Fibroblast of skin of abdomen (primary cell): ENCODE measurements around the gene RBBP6.

Experiments
- DNase-seq: peaks from one replicate; pipeline ENCODE4 v3.0.0-alpha.2; 2013

RBBP6 gene

GRCh38 chr16:24524855-24525677 is 14.3 kb upstream of the RBBP6 start:
- DNase-seq = no peak

DNA sequence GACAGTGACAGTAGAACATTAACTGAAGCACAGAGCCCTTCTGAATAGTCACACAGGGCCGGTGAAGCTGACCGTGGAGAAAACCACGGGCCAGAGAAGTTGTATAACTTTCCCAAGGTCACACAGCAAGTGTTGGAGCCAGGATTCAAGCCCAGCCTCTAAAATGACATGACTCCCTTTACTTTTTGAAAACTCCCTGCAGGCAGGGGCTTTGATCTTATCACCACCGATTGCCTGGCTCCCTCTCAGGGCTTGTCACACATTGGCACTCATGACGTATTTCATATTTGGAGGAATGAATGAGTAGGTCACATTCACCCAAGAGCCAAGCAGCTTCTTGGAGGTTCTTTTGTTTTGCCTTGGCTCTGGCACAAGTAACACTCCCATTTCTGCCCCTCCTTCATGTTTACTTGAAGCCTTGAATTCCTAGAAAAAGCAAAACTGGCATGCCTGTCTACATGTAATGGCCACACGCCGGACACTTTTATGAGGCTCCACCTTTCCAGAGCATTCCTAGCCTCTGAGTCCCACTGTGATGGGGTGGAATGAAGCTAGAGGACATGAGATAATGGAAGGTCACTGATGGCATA is 13.3 kb upstream of the RBBP6 start:
- DNase-seq = no peak

GRCh38 chr16:24526701-24527495 is 12.5 kb upstream of the RBBP6 start:
- DNase-seq = no peak

DNA sequence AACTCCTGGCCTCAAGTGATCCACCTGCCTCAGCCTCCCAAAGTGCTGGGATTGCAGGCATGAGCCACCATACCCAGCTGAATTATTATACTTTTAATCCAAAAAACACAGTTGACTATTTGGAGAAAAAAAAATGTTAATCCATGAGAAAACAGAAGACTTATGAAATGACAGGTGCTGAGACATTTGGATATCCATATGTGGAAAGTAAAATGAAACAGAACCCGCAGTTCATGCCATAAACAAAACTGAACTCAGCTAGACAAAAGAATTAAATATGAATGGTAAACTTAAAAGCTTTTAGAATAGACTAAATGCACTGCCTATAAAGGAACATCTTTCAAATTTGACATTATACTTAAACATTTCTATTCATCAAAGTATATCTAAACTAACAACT is 8.2 kb upstream of the RBBP6 start:
- DNase-seq = no peak

GRCh38 chr16:24534620-24535019 is 4.7 kb upstream of the RBBP6 start:
- no peak for DNase-seq

DNA sequence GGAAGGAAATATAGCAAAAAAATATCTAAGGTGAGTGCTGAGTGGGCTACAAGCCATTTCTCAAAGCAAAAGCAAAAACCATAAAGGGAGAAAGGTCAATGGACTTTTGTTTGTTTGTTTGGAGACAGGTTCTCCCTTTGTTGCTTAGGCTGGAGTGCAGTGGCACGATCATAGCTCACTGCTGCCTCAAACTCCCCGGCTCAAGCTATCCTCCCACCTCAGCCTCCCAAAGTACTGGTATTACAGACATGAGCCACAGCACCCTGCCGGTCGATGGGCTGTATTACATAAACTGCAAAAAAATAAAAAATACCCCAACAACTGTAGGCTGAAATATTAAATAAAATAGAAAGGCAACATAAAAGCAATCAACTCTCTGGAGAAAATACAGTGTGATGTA is 3.5 kb upstream of the RBBP6 start:
- DNase-seq = no peak

GRCh38 chr16:24536671-24537070 is 2.7 kb upstream of the RBBP6 start:
- no peak for DNase-seq

DNA sequence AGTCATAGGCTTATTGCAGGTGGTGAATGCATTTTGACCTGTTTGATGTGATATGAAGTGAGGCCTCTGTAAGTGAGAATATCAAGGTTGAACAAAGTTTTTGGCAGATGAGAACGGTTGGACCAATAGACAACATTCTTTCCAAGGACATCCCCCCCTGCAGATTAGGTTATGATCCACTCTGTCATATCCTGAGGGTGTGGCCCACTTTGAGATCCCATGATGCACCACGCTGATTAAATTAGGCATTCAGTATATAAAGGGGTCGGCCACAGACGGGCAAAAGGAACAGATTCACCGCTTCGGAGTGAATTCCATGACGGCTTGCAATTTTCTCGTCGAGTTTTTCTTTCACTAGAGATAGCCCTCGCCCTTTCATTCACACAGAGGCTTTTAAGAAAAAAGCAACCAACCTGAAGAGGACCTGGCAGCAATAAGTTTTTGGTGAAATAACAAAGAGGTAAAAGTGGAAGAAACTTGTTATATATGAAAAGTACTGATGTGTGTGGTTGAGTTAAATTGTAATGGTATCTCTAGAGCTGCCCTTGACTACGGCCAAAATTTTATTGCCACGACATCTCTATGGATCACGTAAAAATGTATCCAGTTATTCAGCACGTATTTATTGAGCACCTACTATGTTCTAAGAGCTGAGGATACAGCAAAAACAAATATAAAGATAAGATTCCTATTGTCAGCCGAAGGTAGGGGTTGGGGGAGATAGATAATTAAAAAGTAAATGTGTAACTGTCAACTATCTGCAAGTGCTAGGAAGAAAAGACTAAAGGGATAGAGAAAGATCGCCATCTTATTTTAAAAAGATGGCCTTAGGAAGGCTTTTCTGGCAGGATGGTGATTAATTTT is 1.7 kb upstream of the RBBP6 start:
- DNase-seq = no peak

DNA sequence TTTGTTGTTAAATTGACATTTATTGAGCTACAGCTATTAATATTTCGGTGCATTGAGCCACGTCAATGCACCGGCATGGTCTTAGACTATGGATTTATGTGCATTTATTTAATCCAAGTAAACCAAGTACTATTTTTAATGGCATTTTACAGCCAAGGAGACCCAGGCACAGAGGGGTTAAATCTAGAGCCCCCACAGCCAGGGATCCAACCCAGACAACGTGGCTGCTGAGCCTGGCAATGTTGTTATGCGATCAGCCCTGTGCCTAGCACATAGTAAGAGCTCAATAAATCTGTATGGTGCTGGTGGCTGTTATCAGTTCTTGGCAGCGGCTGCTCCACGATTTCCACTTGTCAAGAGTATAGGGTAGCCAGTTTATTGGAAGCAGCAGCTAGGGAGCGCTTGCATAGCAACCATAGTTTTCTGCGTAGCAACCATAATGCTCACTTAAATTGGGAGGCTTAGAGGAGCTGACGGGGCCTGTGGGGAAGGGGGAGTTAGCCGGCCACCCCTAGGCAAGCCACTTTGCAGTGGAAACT is 541 bp upstream of the RBBP6 start:
- no peak for DNase-seq

DNA sequence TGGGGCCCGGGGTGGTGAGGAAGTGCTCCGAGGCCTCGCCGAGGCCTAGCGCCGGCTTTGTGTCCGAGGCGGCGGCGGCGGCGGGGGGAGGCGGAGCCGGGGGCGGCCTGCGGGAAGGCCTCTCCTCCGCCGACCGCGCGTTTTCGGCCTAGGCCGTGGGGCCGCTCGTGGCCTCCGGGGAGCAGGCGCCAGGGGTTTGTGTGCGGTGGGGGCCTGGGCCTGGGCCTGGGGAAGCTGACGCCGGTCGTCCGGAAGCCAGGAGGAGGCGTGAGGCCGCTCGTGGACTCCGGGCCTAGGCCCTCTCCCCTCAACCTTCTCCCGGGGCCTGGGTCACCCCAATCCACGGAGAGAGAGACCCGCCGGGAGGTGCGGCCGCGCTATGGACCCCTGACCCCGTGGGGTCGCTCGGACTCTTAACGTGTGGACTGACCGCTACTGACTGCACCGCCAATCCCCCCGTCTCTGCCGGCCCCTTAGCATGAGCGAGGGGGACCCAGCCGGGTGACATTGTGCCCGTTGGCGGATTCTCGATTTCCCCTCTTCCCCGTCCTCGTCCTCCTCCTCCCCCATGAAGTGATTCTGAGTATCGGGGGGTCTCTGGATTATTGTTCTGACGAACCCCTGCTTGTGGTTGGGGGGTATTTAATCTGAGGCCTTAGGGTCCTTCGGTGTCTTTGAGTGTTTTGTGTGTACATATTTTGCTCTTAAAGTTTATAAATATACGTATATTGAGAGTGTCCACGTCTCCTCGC is 660 bp downstream of the RBBP6 start:
- peak; percentile 44 for DNase-seq

GRCh38 chr16:24540602-24541210 is 1.3 kb downstream of the RBBP6 start:
- DNase-seq = no peak

DNA sequence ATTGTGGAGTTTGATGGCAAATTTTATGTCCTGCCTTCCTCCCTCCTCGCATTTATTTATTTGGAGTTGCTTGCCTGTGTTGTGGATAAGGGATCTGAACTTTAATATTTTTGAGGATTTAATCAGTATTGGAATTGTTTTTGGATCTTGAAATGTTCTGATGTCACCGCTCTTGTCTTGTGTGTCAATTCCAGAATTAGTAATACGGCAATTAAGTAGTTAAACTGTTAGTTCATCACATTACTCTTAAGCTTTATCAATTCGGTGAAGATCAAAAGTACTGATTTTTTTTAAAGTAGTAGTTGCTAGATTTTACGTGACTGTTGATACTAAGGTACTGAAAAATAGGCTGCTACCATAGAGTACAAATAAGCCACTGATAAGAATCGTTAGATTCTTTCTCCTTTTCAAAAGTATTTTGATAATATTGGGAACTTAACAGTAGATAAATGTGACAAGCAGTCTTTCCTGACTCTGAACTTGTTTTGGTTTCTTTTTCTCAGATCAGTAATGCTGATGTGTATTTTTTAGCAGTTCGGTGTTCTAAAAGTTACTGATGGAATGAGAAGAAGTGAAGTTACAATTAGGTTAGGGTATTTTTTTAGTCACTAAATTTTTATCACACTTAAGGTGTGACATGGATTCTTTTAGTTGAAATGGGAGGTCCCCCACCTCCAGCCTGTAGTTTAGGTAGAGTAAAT is 2.0 kb downstream of the RBBP6 start:
- no peak for DNase-seq

GRCh38 chr16:24543949-24544348 is 4.6 kb downstream of the RBBP6 start:
- DNase-seq = no peak

GRCh38 chr16:24544640-24545039 is 5.3 kb downstream of the RBBP6 start:
- DNase-seq = no peak

- no peak for DNase-seq
These were observed 10.9 kb downstream of the RBBP6 start for GRCh38 chr16:24550295-24550694.

DNA sequence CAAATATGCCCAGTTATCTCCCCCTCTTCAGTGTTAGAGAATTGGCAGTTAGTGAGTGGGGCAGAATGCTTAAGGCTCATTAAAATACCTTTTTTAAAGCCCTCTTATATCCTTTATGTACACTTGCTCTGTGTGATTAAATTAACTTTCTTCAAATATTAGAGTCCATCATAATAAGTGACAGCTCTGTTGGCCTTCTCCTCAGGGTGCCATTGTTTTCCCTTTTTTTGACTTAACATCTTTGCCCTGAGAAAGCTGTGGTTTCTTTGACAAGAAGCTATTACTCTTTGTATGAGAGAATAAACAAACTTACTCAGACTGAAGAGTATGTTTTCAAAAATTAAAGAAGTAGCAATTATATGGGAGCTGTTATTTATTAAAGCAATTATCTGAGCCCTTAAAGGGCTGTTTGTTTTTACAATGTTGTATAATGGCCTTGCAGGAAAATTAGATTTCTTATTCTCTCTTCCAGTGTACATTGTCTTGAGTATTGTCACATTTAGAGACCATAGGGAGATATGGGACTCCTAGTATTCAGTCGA is 13.4 kb downstream of the RBBP6 start:
- no peak for DNase-seq

DNA sequence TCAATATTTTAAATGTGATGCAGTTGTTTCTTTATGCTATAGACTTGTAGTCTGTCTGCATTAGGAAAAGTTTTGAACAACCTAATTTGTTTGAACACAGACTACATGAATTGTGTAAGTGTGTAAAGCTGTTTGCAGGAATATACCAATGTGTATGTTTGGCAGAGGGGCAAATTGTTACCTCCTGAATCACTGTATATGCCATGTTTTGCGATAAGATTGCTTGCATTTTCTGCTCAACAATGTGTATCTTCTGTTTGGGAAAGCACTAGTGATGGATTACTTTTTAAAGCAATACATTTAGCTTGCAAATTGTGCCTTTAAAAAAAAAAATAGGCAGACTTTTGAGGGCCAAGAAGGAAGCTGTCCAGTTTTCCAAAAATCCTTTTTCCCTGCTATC is 14.6 kb downstream of the RBBP6 start:
- DNase-seq = no peak

DNA sequence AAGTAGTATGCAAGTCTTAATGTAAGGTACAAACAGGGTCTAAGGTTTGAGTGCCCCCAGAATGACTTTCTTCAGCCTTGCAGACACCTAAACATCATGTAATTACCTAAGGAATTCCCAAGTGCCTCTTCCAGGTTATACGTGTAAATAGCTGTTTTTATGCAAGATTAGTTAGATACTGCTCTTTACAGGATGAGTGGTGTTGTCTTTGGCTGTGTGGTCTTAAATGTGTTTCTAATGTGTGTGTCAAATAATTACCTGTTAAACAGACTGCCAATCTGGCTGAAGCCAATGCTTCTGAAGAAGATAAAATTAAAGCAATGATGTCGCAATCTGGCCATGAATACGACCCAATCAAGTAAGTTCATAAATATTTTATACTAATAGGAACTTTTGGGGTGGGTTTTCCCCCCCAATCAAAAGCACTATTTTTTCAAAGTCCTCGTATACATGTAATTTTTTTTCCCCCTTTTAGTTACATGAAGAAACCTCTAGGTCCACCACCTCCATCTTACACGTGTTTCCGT is 16.0 kb downstream of the RBBP6 start:
- DNase-seq = no peak

GRCh38 chr16:24562811-24563210 is 23.4 kb downstream of the RBBP6 start:
- no peak for DNase-seq

- peak; percentile 31 for DNase-seq
These were observed 29.0 kb downstream of the RBBP6 start for GRCh38 chr16:24568392-24568791.
